NCI-H2029 (cell line): ENCODE results near the gene KIAA1671.

ENCODE experiments used
- DNase-seq: peaks from one replicate; lab custom pipeline; 2025; lab: John Stamatoyannopoulos, UW

KIAA1671 gene

DNA sequence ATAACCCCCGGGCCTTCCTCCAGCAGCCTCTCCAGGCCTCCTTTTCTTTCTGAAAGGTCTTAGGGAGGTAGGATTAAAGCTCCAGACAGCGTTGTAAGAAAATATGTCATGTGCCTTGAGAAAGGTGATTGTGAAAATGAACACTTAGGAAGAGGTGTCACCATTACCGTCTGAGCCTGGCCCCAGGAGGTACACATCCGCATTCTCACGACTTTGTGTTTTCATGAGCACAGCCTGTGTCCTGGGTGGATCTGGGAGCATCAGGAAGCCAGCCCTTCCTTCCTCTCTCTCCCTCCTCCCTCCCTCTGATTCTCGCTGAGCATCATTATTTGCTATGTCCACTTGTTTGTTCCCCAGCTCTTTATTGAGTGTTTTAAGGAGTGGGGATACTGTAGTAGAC is 142.1 kb downstream of the KIAA1671 start:
- no peak for DNase-seq

DNA sequence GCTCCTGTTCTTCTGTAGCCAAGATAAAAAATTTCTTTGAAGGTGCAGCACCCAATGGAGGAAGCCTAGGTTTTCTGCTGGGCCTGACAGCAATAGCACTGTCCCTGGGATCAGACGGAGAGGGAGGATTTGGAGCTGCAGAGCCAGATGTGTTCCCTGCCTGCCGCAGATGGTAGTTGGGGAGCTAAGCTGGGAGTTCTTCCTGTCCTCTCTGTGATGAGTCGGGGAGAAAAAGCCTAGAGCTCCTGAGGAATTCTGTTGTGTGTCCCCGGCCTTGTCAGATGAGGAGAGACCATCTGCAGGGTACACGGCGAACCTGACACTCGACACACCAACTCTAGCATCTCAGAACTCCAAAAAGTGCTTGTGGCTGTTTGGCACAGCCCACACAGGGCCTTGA is 143.4 kb downstream of the KIAA1671 start:
- DNase-seq, result no peak

DNA sequence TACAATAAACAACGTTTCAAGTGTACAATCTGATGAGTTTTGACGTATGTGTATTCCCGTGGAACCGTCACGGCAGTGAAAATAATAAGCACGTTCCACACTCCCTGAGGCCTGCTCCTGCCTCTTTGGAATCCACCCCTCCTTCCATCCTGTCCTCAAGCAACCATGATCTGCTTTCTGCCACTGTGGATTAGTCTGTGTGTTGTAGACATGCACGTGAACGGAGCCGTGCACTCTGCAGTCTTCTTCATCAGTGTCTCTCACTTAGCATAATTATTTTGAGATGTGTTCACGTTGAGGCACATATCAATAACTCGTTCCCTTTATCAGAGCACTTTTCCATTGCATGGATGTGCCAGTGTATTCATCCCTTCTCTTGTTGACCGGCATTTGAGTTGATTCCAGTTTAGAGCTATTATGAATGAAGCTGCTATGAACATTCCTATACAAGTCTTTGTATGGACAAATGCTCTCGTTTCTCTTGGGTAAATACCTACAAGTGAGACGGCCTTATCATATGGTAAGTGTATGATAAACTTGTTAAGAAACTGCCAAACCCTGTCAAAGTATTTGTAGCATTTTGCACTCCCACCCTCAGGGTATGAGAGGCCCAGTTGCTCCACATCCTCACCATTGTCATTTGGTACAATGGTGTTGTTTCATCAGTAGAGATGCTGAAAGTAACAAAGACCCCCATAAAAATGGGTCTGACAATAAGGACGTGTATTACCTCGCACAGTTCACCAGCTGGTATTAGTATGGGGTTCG is 144.3 kb downstream of the KIAA1671 start:
- no peak for DNase-seq

DNA sequence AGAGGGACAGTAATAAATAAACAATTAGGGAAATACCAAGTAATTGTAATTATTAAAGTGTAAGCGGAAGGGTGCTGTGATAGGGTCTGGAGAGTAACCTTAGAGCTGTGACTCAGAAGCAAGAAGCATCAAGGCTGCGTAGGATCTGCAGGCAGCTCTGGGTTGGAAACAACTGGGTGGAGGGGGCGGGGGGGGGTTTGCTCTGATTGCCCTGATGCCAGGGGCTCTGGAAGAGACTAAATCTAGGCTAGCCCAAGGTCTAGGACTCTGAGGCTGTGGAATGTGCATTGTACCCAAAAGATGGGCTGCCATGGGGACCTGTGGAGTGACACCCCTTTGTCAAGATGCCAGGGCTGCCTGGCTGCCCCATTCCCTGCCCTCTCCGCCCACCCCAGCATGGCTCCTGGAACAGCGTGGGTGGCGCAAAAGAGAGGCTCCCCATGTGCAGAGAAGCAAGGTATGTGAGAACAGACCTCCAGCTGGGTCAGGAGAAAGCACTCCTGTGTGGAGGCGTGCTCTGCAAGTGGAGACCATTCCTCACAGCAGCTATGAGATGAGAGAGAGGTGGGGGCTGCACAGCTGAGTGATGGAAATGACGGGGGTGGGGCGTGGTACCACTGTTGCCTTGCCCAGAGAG is 146.0 kb downstream of the KIAA1671 start:
- DNase-seq, result no peak

DNA sequence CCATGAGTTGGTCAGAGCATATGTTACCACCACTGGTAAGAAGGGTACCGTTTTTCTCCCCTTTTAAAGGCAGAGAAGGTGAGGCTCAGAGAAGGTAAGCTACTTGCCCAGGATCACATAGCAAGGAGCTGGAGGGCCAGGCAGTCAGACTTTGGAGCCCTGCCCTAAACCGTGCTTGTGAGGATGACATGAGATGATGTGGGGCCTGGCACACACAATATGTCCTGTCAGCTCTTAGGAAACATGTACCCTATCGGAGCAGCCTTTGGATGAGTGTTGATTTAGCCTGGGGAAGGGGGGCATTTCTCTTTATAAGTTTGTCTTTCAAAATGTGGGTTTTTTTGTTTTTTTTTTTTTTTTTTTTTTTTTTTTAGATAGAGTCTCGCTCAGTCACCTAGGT is 146.7 kb downstream of the KIAA1671 start:
- no peak for DNase-seq

DNA sequence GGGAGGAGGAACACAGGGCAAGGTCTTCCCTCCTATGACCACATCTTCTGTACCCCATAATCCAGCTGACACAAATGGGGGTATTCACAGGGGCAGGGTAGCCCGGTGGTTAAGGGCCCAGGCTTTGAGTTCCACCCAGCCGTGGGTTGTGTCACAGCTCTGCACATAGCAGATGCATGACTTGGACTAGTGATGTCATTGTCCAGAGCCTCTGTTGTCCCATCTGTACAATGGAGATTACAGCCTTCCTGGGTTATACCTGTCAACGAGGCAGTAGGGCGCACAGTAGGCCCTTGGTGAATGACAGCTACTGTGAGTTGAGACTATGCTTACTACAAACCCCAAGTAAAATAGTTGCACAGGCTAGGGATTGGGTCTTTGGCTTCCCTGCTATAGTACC is 147.9 kb downstream of the KIAA1671 start:
- no peak for DNase-seq

DNA sequence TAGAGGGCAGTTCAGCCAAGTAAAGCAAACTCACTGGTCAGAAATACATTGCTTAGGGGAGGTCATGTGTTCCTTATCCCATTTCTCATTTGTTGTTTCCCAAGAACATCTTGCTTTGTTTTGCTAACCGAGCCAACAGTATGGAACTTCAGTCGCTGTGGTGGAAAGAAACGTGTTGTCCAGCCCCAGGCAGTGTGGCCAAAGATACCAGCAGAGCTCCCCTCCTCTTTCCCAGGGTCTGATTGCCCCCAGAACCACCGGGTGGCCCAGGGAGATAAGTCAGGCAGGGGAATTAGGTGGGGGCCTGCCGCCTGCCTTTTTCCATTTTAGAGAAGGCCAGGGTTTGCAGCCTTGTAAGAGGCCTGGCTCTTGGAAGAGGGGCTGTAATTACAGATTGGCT is 148.4 kb downstream of the KIAA1671 start:
- no peak for DNase-seq

DNA sequence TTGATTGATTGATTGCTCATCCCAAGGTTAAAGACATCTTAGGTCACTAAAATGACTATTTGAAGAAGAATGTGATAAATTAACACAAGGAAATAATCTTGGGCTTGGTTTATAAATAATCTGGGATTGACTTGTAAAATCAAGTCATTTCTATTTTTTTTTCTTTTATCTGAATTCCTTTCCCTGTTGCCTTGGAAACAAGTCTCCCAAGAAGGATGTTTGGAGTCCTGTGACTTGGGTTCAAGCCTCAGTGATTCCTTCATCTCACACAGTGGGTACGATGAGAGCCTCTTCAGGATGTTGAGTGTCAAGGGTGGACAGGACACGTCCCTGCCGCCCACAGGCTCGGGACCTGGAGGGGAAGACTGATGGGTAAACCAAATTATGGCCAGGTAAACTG is 149.0 kb downstream of the KIAA1671 start:
- DNase-seq, result no peak

DNA sequence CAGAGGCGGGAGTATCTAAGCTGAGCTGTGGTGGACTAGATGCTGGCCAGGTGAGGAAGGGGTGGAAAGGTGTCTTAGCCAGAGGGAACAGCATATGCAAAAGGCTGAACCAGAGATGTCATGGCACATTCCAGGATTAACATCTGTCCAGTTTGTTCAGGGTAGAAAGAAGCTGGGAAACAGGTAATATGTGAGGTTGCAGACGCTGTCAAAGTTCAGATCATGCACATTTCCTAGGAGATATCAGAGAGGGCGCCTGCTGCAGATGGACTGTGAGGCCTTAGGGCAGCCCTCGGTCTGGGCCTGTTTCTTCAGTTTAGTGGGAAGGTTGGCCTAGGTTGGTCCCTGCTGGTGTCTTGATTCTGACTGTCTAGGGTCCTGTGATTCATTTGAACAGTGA is 149.5 kb downstream of the KIAA1671 start:
- no peak for DNase-seq

DNA sequence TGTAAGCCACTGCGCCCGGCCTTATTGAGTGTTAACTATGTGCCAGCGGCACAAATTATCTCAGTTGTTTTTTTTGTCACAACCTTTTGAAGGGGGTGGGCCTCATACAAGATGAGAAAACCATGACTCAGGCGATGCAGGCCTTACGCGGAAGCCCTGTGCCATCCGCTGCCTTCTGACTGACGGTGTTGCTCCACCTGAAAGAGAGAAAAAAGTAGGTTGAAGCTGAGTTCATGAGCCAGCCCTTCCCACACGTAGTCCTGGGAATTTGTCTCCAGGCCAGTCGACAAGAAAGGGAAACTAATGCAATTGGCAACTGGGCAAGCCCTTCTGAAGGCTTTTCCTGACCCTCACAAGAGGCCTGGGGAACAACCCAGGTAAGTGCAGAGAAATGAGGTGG is 150.2 kb downstream of the KIAA1671 start:
- no peak for DNase-seq

DNA sequence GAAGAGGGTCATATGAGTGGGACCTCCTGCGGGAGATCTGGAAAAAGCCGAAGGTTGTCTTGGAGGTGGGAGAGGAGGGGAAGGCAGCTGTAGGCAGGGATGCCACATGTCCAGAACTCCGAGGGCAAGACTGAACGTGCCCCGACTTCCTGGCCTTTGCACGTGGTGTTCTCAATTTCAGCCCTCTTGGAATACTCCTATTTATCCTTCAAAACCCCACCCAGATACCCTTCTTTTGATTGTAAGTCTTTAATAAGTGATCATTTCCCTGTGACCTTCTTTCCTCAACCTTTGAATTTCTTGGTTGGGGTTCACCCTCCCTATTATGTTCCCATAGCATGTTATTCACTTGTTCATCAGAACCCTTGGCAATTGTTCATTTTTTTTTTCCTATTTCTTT is 151.9 kb downstream of the KIAA1671 start:
- no peak for DNase-seq

DNA sequence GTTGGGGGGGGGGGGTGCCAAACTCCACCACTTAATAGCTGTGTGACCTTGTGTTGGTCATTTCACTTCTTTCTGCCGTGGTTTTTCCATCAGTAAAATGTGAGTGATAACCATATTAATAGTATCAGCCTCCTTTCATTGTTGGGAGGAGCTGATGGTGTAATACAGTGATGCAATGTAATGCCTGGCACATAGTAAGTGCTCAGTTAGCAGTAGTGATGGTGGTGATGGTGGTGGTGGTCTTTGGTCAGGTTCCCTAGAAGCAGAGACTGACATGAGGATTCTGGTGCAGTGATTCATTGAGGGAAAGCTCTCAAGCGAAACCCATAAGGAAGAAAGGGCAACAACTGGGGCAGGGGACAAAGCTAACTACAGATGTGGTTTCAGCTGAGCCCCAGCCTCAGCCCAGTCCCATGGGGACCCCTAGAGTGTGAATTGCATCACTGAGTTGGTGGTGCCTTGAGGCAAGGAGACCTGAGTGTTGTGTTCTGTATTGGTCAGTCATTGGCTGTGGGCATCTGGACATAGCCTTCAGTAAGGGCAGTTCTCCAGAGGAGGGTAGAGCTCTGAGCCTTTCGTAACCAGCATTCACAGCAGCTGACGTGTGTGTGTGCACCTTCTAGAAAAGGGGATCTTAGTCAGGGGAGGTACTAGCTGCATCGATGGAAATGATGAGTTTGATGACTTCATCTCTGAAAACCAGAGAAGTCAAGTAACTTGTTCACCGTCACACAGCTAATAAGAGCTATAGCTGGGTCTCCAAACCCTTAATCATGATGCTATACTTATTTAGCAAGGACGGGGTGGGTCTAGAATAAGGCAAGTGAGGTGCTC is 153.5 kb downstream of the KIAA1671 start:
- DNase-seq, result no peak

DNA sequence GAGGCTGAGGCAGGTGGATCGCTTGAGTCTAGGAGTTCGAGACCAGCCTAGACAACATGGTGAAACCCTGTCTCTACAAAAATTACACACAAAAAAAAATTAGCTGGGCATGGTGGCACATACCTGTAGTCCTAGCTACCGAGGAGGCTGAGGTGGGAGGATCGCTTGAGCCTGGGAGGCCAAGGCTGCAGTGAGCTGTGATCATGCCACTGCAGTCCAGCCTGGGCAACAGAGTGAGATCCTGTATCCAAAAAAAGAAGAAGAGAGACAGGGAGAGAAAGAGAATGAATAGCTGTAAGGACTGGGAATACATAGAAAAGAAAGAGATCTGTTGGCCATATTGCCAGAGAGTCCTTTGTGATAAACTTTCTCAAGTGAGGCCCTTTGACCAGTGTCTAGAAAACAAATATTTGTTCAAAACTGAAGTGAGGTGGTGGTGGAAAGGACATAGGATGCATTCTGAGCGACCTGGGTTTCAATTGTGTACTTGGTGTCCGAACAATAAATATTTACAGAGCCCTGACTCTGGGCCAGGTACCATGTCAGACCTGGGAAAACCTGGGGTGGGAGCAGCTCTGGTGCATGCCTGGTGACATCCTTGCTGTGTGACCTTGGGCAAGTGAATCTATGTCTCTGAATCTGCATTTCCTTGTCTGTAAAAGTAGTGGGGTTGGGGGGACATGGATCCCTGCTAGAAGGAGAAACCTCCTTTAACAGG is 157.5 kb downstream of the KIAA1671 start:
- no peak for DNase-seq

DNA sequence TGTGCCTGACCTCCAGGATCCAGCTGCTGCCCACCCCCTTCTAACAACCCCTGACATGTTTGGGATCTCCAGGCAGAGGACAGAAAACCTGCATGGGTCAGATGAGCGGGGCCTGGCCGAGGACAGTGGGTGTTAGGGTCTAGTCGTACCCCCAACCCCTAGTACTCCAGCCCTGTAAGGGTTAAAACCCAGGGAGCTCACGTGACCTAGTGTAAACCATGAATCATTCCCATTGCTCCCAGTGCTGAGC is 158.0 kb downstream of the KIAA1671 start:
- no peak for DNase-seq

DNA sequence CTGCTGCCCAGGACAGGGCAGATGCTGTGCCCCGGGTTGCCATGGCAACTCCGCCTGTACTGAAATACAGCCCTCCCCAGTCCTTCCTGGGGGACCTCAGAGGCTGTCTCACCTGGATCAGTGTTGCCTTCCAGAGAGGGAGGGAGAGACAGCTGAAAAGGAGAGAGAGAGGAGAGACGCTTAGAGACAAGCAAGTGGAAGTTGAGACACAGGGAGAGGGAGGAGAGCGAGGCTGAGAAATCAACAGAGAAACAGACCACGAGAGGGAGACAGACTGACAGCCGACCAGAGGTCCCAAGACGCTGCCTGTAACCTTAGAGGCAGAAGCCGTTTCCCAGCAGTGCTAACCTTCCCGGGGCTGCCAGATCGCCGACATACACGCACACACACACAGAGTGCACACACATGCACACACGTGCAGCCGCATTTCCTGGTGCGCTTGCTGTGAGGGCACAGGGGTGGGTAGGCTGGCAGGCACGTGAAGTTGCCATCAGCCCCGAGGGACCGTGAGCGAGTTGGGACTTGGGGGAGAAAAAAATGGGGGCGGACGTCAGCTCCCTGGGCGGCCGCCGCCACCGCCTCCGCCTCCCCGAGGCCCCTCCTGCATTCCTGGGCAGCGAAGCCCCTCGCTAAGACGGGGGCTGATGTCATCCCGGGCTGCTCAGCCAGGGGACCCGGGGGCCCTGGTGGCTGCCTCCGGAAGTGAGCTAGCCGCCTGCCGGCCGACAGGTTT is 158.5 kb downstream of the KIAA1671 start:
- peak; percentile 87 for DNase-seq

DNA sequence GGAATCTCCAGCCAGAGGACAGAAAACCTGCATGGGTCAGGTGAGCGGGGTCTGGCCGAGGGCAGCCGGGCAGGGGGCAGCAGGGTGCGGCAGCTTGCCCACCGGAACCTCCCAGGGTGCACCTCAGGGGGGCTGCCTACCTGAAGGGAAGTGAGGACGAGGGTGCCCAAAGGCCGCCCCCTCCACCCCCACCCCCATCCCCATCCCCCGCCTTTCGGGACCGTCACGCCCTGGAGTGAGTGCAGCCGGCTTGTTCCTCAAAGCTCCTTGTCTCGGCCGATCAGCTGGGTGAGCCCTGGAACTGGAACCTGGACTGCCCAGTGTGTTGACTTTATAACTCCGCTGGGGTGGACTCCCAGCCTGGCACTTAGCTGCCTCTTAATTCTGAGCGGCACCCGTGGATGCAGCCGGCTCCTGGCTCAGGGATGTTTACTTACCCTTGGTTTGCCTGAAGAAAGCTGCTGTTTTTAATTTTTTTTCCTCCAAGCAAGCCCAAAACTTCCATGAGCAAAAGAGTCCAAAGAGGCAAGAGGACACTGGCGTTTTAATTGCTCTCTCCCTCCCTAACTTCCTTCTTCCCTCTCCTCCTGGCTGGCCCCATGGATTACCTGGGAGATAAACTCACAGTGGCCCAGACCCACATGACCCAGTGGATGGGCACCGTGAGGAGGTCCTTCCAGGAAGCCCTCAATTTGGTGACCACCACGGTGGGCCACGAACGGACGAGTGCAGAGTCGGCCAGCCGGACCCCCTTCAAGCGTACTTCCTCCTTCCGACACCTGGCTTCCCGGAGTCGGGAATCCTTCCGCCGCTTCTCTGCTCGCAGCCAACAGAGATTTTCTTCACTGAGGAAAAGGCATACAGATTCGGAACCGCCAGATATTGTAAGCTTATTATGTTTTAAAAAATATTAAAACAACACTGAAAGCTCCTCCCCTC is 159.3 kb downstream of the KIAA1671 start:
- DNase-seq, result no peak

DNA sequence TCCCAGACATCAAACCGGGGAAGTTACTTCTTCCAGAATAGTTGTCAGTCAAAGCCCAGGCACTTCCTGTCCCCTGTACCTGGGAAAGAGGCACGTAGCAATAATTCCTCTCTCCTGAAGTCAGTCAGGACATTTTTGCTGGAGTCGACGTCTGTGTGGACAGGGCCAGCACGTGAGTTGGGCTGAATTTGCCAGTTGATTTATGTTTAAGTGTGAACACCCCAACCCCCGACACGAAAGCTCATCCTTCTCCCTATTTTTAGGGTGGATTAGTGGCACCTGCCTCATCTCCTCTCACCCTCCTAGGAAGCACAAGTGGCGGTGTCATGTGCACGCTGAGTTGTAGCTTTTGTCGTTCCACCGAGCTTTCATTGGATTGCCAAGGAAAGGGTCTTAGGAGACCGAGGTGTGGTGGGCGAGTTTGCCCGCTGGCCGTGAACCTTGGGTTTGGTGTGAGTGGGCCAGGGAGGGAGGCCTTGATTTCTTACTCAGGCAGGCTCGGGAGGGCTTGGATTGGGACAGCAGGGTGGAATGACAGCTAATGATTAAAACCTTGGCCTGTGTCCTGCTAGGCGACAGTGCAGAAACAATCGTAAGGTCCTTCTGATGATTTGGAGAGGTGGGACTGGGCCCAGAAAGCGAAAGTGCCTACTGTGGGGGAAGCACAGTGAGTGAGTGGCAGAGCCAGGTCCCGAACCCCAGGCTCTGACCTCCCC is 160.2 kb downstream of the KIAA1671 start:
- no peak for DNase-seq

DNA sequence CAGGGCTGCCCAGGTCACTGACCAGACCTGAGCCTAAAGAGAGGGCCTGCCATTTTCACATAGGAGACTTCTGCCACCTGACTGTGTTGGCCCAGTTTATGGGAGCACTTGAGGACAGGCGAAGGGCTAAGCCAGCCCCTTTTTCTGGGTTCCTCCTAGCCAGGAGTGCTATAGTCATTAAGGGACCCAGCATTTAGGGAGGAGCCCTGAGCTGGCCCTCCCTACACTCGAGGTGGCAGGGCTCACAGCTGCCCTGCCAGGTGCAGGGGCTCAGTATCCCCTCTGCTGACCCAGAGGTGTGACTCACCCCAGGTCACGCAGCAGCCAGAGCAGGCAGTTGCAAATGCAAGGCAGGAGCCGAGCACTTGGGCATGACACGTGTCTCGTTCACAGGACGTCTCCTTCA is 160.8 kb downstream of the KIAA1671 start:
- peak; percentile 25 for DNase-seq

DNA sequence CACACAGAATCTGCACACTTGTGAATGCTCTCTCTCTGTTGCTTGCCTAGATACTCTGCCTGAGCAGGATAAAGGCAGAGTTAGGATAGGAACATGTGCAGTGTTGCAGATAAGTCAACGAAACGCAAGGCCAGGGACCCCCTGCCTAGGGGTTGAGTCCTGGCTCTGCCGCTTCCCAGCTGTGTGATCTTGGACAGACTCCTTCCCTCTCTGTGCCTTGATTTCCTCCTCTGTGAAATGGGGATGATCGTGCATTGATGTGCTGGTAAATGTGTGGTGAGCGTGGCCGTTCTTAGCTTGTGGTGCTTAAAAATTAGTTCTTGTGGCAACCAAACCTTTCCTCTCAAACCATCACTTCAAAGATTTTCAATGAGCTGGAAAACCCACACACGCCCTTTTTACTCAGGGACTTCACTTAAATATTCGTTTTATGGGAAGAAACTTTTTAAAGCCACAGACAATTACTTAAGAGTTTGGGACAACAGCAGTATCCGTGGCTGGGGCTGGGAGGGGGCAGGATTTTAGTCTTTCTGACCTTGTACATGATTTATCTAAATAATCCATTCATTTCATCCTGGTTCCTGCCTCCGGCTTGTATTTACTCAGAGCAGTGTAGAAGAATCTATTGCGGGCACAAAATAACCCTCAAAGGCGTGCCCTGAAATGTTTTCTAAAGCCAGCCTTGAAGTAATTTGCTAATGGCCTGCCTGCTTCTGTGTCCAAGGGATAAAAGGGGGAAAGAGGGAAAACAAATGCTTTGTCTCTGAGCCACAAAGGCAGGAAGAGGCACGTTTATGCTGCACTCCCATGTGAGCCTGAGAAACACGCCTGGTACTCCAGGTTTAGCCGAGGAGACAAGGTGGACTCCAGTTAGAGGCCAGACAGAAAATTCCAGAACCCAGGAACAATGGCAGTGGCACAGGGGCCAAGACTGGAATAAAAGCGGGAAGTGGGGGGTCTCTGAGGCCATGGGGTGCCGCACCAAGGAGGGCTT is 162.2 kb downstream of the KIAA1671 start:
- no peak for DNase-seq
